ENCODE measurements around the gene CFAP74.
"Not testable (repeated sequence)": the region's sequence is repeated elsewhere in the genome, so short reads cannot be mapped to it uniquely, and the experiment has no call there.

Gene CFAP74

GRCh38 chr1:1986451-1987141 is 17.0 kb downstream of the CFAP74 start:
- no peak for DNase-seq

GRCh38 chr1:1985375-1986050 is 18.1 kb downstream of the CFAP74 start:
- no peak for DNase-seq

- no peak for DNase-seq
These were observed 19.0 kb downstream of the CFAP74 start for GRCh38 chr1:1984560-1985070.

GRCh38 chr1:1982379-1983232 is 21.0 kb downstream of the CFAP74 start:
- no peak for DNase-seq

GRCh38 chr1:1981631-1982327 is 21.8 kb downstream of the CFAP74 start:
- DNase-seq = not testable (repeated sequence)

- DNase-seq = no peak
These were observed 22.5 kb downstream of the CFAP74 start for GRCh38 chr1:1981142-1981500.

GRCh38 chr1:1980467-1981141 is 23.0 kb downstream of the CFAP74 start:
- no peak for DNase-seq

- DNase-seq = no peak
These were observed 24.0 kb downstream of the CFAP74 start for GRCh38 chr1:1979482-1980165.

- not testable (repeated sequence) for DNase-seq
These were observed 24.7 kb downstream of the CFAP74 start for GRCh38 chr1:1978690-1979481.

GRCh38 chr1:1978108-1978507 is 25.5 kb downstream of the CFAP74 start:
- DNase-seq = no peak

GRCh38 chr1:1976031-1976430 is 27.6 kb downstream of the CFAP74 start:
- no peak for DNase-seq

GRCh38 chr1:1975535-1975934 is 28.1 kb downstream of the CFAP74 start:
- DNase-seq = no peak

GRCh38 chr1:1974834-1975233 is 28.8 kb downstream of the CFAP74 start:
- no peak for DNase-seq

GRCh38 chr1:1973716-1974642 is 29.6 kb downstream of the CFAP74 start:
- no peak for DNase-seq

GRCh38 chr1:1972976-1973715 is 30.4 kb downstream of the CFAP74 start:
- DNase-seq = no peak

- DNase-seq = no peak
These were observed 31.9 kb downstream of the CFAP74 start for GRCh38 chr1:1971688-1972087.

- no peak for DNase-seq
These were observed 32.6 kb downstream of the CFAP74 start for GRCh38 chr1:1971017-1971416.

- no peak for DNase-seq
These were observed 33.5 kb downstream of the CFAP74 start for GRCh38 chr1:1969953-1970716.

Measured in activated CD4-positive, alpha-beta T cell treated with anti-CD3 and anti-CD28 coated beads for 1 hour (primary cell).